Activated T-helper 1 cell treated with Interleukin-2 at 50 U/mL for 16 hours (primary cell): ENCODE results near the gene POLR2I.
"Not testable (repeated sequence)": the region's sequence is repeated elsewhere in the genome, so short reads cannot be mapped to it uniquely, and the experiment has no call there.

Experiments used
- DNase-seq: peaks from one replicate; pipeline ENCODE4 v3.0.0-alpha.2; 2020; ENCODE audit warnings: low read depth

POLR2I gene

GRCh38 chr19:36100476-36100875 is 14.2 kb downstream of the POLR2I start:
- DNase-seq = no peak

DNA sequence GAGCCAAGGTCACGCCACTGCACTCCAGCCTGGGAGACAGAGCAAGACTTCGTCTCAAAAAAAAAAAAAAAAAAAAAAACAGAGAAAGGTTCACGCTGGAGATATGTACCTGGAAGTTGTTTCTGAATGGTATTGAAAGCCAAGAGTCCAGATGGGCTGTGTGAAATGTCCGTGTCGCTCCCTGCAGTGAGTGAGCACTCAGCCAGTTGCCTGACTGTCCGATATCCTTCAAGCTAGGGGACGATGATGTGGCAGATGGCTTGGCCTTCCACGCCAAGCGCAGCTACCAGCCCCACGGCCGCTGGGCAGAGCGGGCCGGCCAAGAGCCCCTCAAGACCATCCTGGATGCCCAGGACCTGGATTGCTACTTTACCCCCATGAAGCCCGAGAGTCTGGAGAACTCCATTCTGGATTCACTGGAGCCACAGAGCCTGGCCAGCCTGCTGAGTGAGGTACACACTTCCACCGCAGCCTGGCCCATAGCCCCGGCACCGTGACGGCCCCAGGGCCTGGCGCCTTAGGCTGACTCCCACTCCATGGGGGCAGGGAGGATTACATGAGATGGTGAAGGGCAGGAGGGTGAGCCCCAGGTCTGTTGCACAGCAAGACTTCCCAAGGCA is 15.4 kb downstream of the POLR2I start:
- DNase-seq = no peak

DNA sequence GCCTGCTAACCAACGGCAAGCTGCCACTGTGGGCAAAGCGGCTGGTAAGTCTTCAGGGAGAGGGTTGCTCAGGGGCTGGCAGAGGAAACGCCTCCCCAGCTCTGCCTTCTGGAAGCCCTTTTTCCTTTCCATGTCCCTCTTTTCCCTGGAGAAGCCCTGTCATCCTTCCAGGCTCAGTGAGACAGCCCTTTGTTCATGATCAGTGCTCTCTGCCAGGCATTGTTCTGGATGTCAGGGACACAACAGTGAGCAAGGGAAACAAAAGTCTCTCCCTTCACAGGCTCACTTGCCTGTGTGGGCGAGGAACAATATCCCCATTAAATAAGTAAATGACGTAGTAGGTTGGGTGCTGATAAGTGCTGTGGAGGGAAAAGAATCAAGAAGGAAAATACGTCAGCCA is 17.6 kb downstream of the POLR2I start:
- no peak for DNase-seq

- no peak for DNase-seq
Observed at GRCh38 chr19:36093687-36094086, 21.0 kb downstream of the POLR2I start.

- DNase-seq = no peak
Observed at GRCh38 chr19:36093146-36093662, 21.5 kb downstream of the POLR2I start.

DNA sequence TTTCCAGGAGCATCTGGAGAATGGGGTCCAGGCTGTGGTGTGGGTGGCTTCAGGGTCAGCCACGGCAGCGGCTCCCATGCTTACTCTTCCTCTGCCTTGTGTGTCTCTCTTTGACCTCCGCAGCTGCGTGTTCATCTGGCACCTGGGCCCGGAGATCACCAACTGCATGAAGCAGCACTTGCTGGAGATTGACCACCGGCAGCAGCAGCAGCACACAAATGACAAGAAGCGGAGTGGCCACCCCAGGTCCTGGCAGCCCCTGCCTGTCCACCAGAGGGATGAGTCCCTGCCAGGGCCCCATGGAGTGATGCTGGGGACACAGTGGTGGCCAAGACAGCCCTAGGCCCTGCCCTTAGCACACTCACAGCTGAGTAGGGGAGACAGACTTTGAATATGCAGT is 22.1 kb downstream of the POLR2I start:
- DNase-seq = no peak

DNA sequence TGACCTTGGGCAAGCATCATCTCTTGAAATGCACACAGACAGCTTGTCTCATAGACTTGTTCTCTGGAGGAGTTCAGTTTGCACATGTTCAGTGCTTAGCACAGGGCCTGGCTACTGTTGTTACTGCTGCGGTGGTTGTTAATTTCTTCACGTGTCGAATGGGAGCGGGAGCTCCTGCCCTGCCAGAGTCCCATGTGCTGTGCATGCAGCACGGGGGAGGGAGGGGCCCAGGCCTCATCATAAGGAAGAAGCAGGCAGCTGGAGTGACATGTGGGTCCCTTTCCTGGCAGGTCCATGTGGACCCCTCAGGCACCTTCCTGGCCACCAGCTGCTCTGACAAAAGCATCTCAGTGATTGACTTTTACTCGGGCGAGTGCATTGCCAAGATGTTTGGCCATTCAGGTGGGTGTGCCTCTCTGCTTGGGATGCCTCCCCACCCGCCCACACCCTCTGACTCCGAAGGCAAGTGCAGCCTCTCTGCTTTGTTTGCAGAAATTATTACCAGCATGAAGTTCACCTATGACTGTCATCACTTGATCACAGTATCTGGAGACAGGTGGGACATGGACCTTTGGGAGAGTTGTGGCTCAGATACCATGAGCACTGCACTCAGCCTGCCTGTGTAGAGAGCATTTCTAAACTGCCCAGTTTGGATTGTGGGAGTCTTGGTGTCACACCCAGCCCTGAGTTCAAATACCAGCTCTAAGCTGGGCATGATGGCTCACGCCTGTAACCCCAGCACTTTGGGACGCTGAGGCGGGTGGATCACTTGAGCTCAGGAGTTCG is 23.6 kb downstream of the POLR2I start:
- DNase-seq = no peak

GRCh38 chr19:36089847-36090246 is 24.8 kb downstream of the POLR2I start:
- no peak for DNase-seq

DNA sequence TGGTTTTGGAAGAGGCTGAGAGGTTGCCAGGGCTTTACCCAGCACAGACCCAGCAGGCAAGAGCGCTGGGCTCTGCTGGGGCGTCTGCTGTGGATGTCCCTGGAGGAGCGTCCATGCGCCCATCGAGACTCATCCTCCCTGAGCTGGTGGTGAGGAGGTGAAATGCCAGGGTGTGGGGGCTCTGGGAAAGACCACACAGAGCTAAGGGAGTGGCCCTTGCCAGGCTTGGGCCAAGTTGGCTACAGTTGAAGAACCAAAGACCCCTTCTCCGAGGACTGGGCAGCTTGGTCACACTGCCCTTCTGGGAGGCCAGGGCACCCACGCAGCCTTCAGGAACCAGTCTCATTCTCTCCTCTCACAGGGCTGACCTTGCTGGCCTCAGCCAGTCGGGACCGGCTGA is 28.3 kb downstream of the POLR2I start:
- DNase-seq = no peak

- no peak for DNase-seq
Observed at GRCh38 chr19:36084231-36085009, 30.3 kb downstream of the POLR2I start.

DNA sequence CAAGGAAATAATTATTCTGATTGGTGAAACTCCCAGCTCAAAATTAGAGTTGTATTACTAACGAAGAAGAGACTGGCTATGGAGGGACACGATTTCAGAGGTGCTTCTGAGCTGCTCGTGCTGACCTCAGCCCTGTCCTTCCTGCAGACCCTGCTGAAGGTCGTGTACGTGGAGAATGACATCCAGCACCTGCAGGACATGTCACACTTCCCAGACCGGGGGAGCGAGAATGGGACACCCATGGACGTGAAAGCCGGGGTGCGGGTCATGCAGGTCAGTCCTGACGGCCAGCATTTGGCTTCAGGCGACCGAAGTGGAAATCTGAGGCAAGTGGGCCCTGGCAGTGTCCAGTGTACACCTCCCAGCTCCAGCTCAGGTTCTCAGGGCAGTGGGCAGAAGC is 31.8 kb downstream of the POLR2I start:
- no peak for DNase-seq

GRCh38 chr19:36081894-36082293 is 32.8 kb downstream of the POLR2I start:
- DNase-seq = no peak

DNA sequence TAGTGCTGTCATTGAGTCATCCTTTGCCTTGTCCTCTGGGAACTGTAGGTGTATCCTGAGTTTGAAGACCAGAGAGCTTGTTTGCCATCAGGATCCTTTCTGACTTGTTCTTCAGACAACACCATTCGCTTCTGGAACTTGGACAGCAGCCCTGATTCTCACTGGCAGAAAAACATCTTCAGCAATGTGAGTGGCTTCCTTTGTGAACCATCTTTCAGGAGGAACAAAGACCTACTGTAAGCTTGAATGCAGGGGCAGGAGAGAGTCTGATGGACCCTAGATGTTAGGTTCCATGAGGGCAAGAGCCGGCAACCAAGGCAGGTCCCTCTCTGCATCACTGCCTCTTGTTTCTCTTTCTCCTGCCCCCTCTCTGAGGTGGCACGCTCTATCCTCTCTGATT is 33.3 kb downstream of the POLR2I start:
- no peak for DNase-seq

DNA sequence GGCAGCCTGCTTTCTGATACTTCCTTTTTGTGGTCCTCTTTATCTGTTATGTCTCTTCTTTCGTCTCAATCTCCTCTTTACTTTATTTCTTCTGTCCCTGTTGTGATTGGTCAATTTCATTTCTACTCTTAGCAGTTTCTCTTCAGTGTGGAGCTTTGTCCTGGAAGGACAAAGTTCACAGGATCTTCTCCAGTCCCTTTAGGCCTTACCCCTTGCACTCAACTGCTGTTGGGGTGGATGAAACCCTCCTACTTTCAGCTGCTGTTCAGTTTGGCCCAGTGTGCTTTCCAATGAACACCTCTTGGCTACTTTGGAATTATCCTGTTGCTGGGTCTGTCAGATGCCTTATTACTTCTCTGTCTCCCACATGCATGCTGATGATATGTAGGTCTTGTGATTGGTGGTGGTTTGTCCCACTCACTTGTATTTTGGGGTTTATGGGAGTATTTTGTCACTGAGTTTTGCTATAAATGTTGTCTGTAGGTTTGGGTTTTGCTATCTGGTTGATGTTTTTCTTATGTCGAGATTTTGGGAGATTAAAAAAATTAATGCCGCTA is 35.2 kb downstream of the POLR2I start:
- no peak for DNase-seq

- DNase-seq = no peak
Observed at GRCh38 chr19:36073121-36073876, 41.4 kb downstream of the POLR2I start.

- DNase-seq = no peak
Observed at GRCh38 chr19:36072081-36072480, 42.6 kb downstream of the POLR2I start.

GRCh38 chr19:36068810-36069499 is 45.7 kb downstream of the POLR2I start:
- not testable (repeated sequence) for DNase-seq

DNA sequence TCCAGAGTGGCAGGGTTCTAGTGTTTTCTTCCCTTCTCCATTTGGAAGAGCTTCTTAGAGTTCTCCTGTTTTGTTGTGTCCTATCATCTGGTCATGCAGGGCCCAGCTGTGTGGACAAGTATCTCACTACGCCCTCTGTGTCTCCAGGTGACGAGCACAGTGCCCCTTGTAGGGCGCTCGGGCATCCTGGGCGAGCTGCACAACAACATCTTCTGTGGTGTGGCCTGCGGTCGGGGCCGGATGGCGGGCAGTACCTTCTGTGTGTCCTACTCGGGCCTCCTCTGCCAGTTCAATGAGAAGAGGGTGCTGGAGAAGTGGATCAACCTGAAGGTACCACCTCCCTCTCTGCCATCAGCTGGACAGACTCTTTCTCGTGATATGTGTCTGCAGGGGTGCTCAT is 47.0 kb downstream of the POLR2I start:
- DNase-seq = no peak

DNA sequence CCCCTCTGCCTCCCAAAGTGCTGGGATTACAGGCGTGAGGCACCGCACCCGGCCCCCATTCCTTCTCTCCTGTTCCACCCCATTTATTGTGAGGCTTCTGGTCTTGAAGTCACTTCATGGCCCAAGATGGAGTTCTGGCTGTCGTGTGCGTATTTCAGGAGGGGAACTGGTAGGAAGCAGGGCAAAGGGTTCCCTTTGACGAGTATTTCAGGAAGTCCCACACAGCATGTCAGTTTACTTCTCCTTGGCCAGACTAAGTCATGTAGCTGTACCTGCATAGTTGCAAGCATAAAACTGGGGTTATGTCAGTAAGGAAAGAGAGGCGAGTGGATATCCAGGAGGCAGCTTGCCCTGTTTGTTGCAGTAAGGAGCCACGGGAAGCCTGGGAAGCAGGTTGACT is 49.8 kb downstream of the POLR2I start:
- no peak for DNase-seq
